Fibroblast of lung (primary cell): ENCODE data around the gene LAYN. TPM values are rescaled to one million over a fixed set of nuclear protein-coding genes. Genes with fewer than 3 reads are reported as not detected.

Experiments used
- DNase-seq, 2 donors: peaks; one replicate each; pipeline versions ENCODE4 v3.0.0 to v3.0.0-alpha.2; 2010; ENCODE audit warnings: low read depth in 2 of 2
- H2AFZ ChIP-seq: 2 replicates; pipeline ENCODE4 v1.5.1; 2012; ENCODE audit warnings: low read length, control low read depth, inconsistent platforms
- H3K27ac ChIP-seq: 2 replicates; pipeline ENCODE4 v1.5.1; 2011; ENCODE audit warnings: low read length, control low read depth; ENCODE audit not compliant: insufficient read depth
- H3K27me3 ChIP-seq: 2 replicates; pipeline ENCODE4 v1.5.1; 2011; ENCODE audit warnings: mild to moderate bottlenecking, low read length; ENCODE audit not compliant: control insufficient read depth, insufficient read depth
- H3K36me3 ChIP-seq: 2 replicates; pipeline ENCODE4 v1.5.1; 2011; ENCODE audit warnings: low read length; ENCODE audit not compliant: control insufficient read depth, insufficient read depth
- H3K4me1 ChIP-seq: 2 replicates; pipeline ENCODE4 v1.5.1; 2011; ENCODE audit warnings: low read length; ENCODE audit not compliant: control insufficient read depth, insufficient read depth; ENCODE audit errors: extremely low read depth
- H3K4me2 ChIP-seq: 2 replicates; pipeline ENCODE4 v1.5.1; 2011; ENCODE audit warnings: low read length, control low read depth; ENCODE audit not compliant: insufficient read depth; ENCODE audit errors: extremely low read depth
- H3K4me3 ChIP-seq, 4 experiments: fragments of 200-600 bp in 1 of 4; sonication (generic) in 1 of 4; replicated peaks in 1 of 4; 2 replicates each; pipeline ENCODE4 v1.5.1; 2011 to 2016; ENCODE audit warnings: low read length in 4 of 4, low read depth in 3 of 4, mild to moderate bottlenecking in 3 of 4, control low read depth in 2 of 4, inconsistent platforms in 1 of 4, mixed read lengths in 1 of 4; ENCODE audit not compliant: insufficient read depth in 1 of 4; ENCODE audit errors: control extremely low read depth in 1 of 4
- H3K79me2 ChIP-seq: 2 replicates; pipeline ENCODE4 v1.5.1; 2012; ENCODE audit warnings: mild to moderate bottlenecking, low read length, inconsistent platforms; ENCODE audit not compliant: control insufficient read depth, insufficient read depth
- H3K9ac ChIP-seq: 2 replicates; pipeline ENCODE4 v1.5.1; 2011; ENCODE audit warnings: mild to moderate bottlenecking, low read length, control low read depth; ENCODE audit not compliant: insufficient read depth
- H3K9me3 ChIP-seq: 2 replicates; pipeline ENCODE4 v1.5.1; 2012; ENCODE audit warnings: low read depth, low read length; ENCODE audit not compliant: control insufficient read depth, insufficient read depth
- H4K20me1 ChIP-seq: 2 replicates; pipeline ENCODE4 v1.5.1; 2011; ENCODE audit warnings: low read length; ENCODE audit not compliant: control insufficient read depth, insufficient read depth; ENCODE audit errors: extremely low read depth
- EZH2 ChIP-seq: IDR thresholded peaks from 2 replicates; pipeline ENCODE4 v1.5.1; 2012; ENCODE audit warnings: low read length, control low read depth, mild to moderate bottlenecking; ENCODE audit errors: missing control alignments
- polyA plus RNA-seq, 2 donors: library from polyadenylated mRNA; depleted of rRNA in 1 of 2; stranded (reverse) in 1 of 2; unstranded in 1 of 2; fragments of >200 nt; gene quantifications; 2 replicates each; pipeline ENCODE4 v1.2.1, GENCODE V29; 2011 to 2012; ENCODE audit warnings: missing spikeins in 1 of 2
- total RNA-seq: library from RNA; depleted of rRNA; stranded (reverse); fragments of >200 nt; gene quantifications from 2 replicates; pipeline ENCODE4 v1.2.1, GENCODE V29; 2014
- TF ChIP-seq, protein P1 (sequence below), 2 donors: IDR thresholded peaks in 1 of 2; conservative IDR thresholded peaks in 1 of 2; 1 replicate in 1 of 2; 2 replicates in 1 of 2; pipeline ENCODE4 v1.5.1; 2011 to 2012; ENCODE audit warnings: low read length in 2 of 2, control low read depth in 1 of 2, inconsistent platforms in 1 of 2, low read depth in 1 of 2, mild to moderate bottlenecking in 1 of 2

The LAYN gene
- total and polyA plus RNA-seq, 2 donors (not counting 1 experiment from before 2014, with no cell fraction given) = 117 to 140 TPM

GRCh38 chr11:111542606-111543275, 2.2 kb downstream of the LAYN start:
- H3K27ac ChIP-seq = no peak overlapping the region
- H3K4me3 ChIP-seq = peak overlapping the region in 1 of 4 experiments; percentile 25
- no peaks in the 10 kb centered on the region for H3K27me3 ChIP-seq
- H2AFZ ChIP-seq = no peak overlapping the region
- H3K9ac ChIP-seq = no peak overlapping the region
- H4K20me1 ChIP-seq = no peaks in the 10 kb centered on the region
- H3K9me3 ChIP-seq = no peaks in the 10 kb centered on the region
- no peak for DNase-seq
- H3K79me2 ChIP-seq = peaks cover 2% of the 10 kb centered on the region
- peaks cover 13% of the 10 kb centered on the region for H3K36me3 ChIP-seq
- peaks cover 7% of the 10 kb centered on the region for H3K4me1 ChIP-seq
- TF ChIP-seq EZH2 = no peak
- TF ChIP-seq, protein P1, sequence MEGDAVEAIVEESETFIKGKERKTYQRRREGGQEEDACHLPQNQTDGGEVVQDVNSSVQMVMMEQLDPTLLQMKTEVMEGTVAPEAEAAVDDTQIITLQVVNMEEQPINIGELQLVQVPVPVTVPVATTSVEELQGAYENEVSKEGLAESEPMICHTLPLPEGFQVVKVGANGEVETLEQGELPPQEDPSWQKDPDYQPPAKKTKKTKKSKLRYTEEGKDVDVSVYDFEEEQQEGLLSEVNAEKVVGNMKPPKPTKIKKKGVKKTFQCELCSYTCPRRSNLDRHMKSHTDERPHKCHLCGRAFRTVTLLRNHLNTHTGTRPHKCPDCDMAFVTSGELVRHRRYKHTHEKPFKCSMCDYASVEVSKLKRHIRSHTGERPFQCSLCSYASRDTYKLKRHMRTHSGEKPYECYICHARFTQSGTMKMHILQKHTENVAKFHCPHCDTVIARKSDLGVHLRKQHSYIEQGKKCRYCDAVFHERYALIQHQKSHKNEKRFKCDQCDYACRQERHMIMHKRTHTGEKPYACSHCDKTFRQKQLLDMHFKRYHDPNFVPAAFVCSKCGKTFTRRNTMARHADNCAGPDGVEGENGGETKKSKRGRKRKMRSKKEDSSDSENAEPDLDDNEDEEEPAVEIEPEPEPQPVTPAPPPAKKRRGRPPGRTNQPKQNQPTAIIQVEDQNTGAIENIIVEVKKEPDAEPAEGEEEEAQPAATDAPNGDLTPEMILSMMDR (conservative IDR thresholded peaks at IDR 0.05 in 1 of 2, IDR thresholded peaks at IDR 0.05 in 1 of 2; ENCODE audit: low read depth in 1 of 2, low read length in 2 of 2) = no peak
- peak overlapping the region; percentile 98 for H3K4me2 ChIP-seq

DNA sequence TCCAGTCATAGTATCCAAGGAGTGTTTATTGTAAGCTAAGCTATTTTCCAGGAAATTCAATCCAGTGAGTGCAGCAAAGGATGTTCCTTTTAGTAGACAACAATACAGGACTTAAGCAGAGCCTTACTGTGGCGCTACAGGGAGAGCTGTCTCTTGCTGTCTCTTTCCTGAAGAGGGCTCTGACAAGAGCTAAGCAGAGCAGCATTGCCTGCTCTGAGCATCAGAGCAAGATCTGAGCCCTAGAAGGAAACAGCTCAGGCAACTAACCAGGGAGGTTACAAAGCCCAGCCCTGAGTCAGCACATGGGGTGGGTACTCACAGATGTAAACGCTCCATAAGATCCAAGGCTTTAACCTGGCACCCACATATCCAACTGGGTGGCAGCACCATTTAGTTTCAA, 8.0 kb downstream of the LAYN start:
- Histone ChIP-seq H3K4me3 (no peak overlapping the region), H3K9me3 (no peaks in the 10 kb centered on the region), H3K9ac (no peak overlapping the region), H3K36me3 (peaks cover 18% of the 10 kb centered on the region), H2AFZ (no peak overlapping the region), H4K20me1 (no peaks in the 10 kb centered on the region), H3K27ac (no peak overlapping the region), H3K27me3 (no peaks in the 10 kb centered on the region), H3K4me1 (no peaks in the 10 kb centered on the region), H3K79me2 (no peaks in the 10 kb centered on the region), H3K4me2 (no peak overlapping the region)
- TF ChIP-seq EZH2 = no peak
- TF ChIP-seq, protein P1 (conservative IDR thresholded peaks at IDR 0.05 in 1 of 2, IDR thresholded peaks at IDR 0.05 in 1 of 2; ENCODE audit: low read depth in 1 of 2, low read length in 2 of 2) = no peak
- no peak for DNase-seq

DNA sequence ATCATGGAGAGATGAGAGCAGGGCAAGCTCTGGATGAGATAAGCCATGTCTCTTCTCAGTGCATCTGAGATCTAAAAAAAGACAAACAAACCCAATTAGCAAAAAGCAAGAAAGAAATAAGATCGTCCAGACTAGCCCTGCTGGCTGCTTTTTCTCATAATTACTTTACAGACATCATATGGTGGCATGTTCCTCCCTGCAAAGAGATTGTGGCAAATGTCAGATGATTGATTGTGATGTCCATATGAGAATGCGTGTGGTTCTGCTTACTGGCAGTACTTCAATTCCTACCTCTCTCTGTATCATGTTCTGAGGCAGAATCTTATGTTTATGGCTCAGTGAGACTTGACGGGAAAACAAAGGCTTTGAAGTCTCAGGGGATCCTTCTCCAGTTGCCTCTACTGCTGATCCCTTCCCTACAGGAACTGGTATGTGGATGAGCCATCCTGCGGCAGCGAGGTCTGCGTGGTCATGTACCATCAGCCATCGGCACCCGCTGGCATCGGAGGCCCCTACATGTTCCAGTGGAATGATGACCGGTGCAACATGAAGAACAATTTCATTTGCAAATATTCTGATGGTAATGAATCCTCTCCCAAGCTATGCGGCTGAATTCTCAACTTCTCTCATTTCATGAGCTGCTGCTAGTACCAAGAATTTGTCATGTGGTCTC, 8.8 kb downstream of the LAYN start:
- Histone ChIP-seq H3K36me3 (peaks cover 18% of the 10 kb centered on the region), H3K4me2 (no peak overlapping the region)
- TF ChIP-seq, protein P1 (conservative IDR thresholded peaks at IDR 0.05 in 1 of 2, IDR thresholded peaks at IDR 0.05 in 1 of 2; ENCODE audit: low read depth in 1 of 2, low read length in 2 of 2) = no peak
- TF ChIP-seq EZH2 = no peak

More for the DNA sequence above, 8.8 kb downstream of the LAYN start:
- H3K4me3 ChIP-seq = no peak overlapping the region
- H3K27me3 ChIP-seq = no peaks in the 10 kb centered on the region
- H3K9ac ChIP-seq = no peak overlapping the region
- no peaks in the 10 kb centered on the region for H3K79me2 ChIP-seq
- H3K9me3 ChIP-seq = no peaks in the 10 kb centered on the region
- H3K4me1 ChIP-seq = no peaks in the 10 kb centered on the region
- DNase-seq = no peak
- H4K20me1 ChIP-seq = no peaks in the 10 kb centered on the region
- no peak overlapping the region for H3K27ac ChIP-seq
- H2AFZ ChIP-seq = no peak overlapping the region
